HG03521 (cell line): ENCODE measurements around the gene PALLD.
"Not testable (repeated sequence)": the region's sequence is repeated elsewhere in the genome, so short reads cannot be mapped to it uniquely, and the experiment has no call there.

Experiments
- ATAC-seq: cut with Tn5 transposase; IDR thresholded peaks from one replicate; pipeline ENCODE4 v1.9.1; 2021; ENCODE audit warnings: mild to moderate bottlenecking, moderate library complexity; ENCODE audit not compliant: unreplicated experiment

The PALLD gene

GRCh38 chr4:168691631-168692369, 194.9 kb downstream of the PALLD start:
- no peak for ATAC-seq

DNA sequence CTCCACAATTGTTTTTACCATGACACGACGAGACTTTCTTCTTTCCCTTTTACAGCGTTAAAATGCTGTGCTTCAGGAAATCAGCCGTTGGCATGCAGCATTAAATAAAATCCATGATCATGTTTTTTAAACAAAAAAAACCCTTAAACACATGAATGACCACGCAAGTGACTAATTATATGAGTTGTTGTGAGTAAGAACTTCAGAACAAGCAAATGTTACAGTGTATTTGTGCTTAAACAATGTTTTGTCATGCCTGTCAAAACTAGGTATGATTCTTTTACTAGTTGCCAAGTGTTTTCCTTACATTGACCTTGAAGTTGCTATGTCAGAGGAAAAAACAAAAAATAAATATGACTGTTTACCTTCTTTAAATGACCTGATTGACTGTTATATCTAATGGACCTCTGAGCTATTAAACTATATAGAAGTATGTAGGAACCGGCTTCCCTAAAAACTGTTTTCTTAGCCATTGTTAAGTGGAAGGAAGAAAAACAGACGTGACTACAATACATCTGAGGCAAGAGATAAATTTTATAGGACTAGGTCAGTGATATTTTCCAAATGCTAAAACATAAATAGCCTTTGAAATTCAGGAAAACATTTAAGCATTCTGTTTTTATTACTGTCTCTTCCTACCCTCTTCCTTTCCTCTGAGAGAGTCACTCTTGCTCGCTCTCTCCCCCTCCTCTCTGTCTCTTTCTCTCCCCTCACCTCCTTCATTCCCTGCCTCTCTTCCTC, 197.1 kb downstream of the PALLD start:
- ATAC-seq = no peak

- ATAC-seq = no peak
Measured at GRCh38 chr4:168694667-168695066, 197.8 kb downstream of the PALLD start.

DNA sequence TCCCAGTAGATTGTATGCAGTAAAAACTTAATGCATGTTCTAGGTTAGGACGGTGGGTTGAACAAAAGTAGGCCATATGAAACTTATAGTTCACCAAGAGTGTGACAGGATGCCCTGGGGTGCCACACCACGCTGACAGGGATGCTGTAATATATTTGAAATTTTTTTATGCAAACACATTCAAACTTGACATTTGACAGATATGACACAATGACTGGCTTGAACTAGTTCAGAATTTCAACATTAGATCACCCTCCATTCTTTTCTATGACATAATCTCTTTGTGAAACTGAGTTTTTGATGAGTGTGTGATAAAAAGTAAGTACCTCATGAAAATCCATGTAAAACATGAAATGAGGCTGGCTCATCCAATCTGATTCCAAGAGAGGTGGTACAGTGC, 198.4 kb downstream of the PALLD start:
- no peak for ATAC-seq

GRCh38 chr4:168696280-168696679, 199.4 kb downstream of the PALLD start:
- no peak for ATAC-seq

DNA sequence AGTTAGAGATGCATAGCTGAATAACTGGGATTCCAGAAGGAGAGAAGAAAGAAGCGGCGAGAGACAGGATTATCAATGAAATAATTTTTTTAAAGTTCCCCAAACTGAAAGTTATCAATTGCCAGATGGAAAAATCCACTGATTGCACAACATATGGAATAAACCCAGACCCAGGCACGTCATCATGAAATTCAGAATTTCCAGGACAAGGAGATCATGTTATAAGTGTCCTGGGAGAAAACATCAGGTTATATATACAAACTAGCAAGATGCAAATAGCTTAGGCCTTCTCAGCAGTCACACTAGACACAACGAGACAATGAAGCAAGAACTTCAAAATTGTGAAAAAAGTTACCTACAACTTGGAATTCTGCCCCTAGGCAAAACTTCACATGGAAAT, 200.0 kb downstream of the PALLD start:
- ATAC-seq = no peak

DNA sequence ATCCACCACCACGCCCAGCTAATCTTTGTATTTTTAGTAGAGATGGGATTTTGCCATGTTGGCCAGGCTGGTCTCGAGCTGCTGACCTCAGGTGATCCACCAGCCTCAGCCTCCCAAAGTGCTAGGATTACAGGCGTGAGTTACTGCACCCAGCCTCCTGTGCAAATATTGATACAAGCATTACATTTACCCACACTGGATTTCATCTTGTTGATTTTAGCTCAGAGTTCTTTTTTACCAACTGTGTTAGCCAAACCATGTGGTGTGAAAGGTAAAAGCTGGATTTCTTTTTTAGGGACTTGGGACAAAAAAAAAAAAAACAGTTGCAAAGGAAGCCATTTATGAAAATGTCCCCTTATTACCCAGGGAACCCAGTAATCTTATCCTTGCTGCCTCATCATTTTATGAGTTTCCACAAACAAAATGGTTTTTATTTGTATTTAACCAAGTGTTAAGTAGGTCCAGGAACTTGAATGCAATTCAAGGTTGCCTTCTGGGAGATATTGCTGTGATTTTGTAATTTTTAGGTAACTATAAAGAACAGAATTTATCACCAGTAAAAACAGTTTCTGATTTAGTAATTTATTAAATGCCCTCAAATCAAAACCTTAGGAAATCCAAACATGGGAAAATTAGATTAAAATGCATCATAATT, 202.5 kb downstream of the PALLD start:
- ATAC-seq = no peak

DNA sequence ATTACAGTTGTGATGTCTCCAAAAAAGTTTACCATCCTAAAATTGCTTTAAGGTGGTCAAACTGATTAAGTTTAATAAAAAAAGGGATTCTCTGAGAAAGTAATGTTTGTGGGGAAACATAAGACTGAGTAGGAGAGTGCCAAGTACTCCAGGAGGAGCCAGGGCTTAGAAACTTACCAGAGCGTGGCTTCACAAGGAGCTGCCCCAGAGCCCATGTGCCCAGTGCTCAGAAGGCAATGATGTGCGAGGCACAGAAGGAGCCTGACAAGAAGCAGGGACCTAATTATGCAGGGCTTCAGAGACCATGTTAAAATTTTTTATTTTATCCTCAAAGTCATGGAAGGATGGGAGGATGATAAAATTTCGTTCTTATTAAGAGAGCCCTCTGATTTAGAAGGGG, 204.2 kb downstream of the PALLD start:
- no peak for ATAC-seq

DNA sequence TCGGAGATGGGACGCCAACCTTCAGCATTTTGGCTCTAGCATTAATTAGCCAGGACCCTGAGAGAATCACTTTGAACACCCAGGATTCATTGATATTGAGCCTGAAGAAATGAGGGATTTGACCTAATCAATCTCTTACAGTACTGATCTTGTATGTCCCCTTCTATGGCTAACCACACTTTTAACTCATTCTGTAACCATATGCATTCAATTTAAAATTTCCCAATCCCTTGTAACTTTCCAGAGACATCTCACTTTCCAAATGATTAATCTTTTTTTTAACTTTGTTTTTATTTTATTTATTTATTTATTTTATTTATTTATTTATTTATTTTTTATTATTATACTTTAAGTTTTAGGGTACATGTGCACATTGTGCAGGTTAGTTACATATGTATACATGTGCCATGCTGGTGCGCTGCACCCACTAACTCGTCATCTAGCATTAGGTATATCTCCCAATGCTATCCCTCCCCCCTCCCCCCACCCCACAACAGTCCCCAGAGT, 205.8 kb downstream of the PALLD start:
- not testable (repeated sequence) for ATAC-seq

DNA sequence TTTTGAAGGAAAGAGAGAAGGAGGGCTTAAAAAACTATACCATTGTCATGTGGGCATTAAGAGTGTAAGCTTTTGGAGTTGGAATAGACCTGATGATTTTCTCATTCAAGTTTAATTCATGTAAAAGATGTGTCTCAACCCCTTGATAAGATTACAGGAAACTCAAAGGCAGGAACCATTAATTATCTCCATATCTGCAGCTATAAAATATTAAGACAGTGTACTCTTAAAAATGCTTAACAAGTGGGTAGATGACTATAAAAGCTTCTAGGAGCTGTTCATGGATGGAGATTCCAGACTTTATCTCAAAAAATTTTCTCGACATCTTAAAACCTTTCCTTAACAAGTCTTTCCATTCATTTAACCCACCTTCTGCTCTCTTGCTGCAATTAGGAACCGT, 208.3 kb downstream of the PALLD start:
- ATAC-seq = no peak

DNA sequence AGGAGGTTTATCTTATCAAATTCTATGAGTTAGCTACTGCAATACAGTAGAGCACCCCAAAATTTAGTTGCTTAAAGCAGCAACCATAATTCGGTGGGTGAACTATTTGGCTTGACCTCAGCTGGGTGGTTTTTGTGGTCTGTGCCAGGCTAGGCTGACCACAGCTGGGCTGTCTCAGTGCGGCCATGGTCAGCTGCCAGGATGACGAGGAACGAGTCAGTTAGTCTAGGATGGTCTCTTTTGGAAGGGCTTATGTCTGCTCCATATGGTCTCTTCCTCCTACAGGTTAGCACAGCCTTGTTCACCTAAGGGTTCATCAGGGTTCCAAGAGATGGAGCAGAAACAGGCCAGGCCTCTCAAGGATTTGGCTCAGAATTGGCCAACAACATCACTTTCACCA, 210.4 kb downstream of the PALLD start:
- no peak for ATAC-seq

DNA sequence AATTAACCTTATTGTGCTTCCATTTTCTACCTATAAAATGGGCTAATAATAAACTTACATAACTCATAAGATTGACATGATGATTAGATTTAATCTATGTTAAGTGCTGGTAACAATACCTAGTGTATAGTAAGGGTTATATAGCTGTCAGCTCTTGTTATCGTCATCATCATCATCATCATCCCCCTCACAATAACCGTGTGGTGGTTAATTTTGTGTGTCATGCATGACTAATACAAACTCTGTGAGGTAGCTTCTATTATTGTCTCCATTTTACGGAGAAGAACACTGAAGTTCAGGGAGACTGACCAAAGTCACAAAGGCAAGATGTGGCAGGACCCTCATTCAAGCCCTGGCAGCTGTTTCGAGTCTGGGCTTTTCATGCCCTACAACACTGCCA, 211.3 kb downstream of the PALLD start:
- ATAC-seq = no peak

DNA sequence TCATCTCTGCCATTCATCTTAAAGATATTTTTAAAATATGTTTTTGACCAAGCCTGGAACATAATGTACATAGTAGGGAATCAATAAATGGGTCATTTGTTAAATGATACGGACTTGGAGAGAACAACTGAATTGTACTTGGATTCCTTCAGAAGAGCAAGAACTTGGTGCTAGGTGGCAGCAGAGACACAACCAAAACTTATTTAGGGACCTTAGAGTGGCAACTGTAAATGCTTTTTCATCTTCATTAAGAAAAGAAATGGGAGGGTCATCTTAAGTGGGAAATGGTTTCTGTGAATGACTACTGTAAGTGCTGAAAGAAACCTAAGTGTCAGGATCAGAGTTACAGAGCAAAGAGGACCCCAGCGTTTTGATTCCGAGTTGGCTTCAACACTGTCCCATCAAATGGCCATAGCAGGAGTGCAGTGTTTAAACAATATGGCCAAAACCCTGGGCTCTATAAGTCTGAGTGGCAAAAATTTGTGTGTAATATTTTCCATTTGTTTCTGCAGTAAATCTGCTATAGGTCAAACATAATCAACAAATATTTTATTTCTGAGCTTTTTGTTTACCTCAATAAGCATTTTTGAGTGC, 213.6 kb downstream of the PALLD start:
- ATAC-seq = no peak

GRCh38 chr4:168711197-168712140, 214.6 kb downstream of the PALLD start:
- no peak for ATAC-seq

DNA sequence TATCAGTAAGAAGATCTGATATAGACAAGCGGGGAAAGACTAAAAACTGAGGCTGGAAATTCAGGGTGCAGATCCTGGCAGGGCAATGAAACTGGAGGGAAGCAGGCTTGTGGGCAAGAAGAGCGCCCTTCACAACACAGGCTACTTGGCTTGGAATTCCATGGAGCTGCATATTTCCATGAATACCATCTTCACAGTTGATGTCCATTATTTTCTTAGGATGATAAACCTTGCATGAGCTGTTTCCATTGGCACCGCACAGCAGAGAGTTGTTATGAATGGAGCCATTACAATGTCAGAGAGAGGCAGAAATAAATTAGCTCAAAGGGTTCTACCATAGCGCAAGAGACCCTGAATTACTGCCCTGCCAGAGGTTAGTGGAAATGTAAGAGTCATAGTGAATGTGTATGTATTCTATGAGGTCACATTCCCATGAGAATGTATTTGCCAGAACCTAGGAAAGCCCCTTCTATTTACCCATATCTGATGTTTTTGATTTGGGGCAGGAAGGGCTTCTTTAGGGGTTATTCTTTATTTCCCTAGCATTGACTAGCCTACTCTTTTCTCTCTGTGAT, 215.6 kb downstream of the PALLD start:
- no peak for ATAC-seq

DNA sequence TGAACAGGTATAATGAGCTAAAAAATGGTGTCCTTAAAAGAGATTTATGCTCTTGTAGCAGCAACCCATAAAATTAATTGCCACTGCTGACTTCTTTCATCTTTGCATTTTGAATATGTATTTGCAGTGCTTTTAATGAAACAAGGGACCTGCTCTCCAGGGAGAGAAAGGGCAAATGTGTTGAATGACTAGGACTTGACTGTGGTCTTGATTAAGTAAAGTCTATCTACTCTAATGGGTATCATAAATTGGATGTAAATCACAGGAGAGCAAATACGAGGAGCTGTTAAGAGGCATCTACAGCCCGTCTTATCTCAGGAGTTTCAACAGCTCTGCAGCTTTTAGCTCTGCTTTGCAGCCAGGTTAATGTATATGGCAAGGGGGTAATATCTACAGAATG, 216.4 kb downstream of the PALLD start:
- no peak for ATAC-seq

GRCh38 chr4:168715896-168716295, 219.0 kb downstream of the PALLD start:
- no peak for ATAC-seq

DNA sequence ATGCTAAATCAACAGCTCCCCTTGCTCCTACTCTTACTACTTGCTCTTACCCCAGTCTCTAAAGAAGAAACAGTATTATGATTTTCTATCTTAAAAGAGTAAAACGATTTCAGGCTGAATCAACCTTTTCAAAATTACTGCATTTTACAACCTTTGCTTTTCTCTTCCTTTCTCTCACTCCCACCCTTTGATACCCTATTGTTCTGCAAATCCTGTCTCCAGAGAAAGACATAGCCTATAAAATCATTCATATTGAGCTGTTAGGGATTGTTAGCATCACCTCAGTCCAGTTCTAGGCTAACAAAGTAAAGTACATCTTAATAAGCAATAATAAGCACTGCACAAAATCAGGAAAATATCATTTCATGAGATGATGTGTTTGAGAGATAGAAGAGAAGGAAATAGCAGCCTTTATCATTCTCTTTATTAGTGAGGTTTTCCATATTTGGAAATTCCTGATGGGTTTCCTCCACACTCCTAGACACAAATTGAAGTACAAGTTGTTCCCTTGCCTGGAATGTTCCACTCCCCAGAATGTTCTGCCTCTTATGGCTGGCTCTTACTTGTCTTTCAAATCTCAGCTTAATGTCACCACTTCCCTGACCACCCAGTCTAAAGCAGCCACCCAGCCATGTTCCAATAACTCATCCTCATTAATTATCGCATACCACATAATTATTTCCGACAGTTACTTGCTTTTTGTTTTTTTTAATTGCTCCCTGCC, 219.7 kb downstream of the PALLD start:
- ATAC-seq = no peak

DNA sequence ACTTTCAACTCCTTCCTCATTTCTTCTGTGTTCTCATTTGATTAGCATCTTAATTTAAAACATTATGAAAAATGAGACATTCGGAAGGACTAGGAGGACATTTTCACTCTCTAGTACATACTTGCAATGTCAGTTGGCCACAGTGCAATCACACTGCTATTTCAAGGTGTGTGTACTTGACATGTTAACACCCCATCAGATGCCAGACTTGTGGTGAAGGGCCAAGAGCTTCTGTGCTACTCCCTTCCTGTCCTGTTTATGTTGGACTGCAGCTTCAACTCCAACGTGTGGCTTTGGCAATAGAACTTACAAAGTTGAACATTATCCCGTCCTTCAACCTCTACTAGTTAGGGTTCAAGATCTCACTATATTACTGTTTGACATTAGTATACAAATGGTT, 221.0 kb downstream of the PALLD start:
- ATAC-seq = no peak
